ENCODE data around the gene GUCY2D.
A peak's percentile ranks its signal among the peaks of the same experiment; 100 is the strongest.

GUCY2D gene

GRCh38 chr17:7989781-7990655 is 12.4 kb upstream of the GUCY2D start:
- no peak for FAIRE-seq
- peak; percentile 25 for DNase-seq (ENCODE audit: low spot score)

GRCh38 chr17:7992516-7992915 is 9.9 kb upstream of the GUCY2D start:
- DNase-seq (ENCODE audit: low spot score): peak; percentile 73
- no peak for FAIRE-seq

- FAIRE-seq (no peak), DNase-seq (ENCODE audit: low spot score) (no peak)
These were observed 9.5 kb upstream of the GUCY2D start for GRCh38 chr17:7992924-7993323.

GRCh38 chr17:7993972-7994589 is 8.3 kb upstream of the GUCY2D start:
- FAIRE-seq (no peak), DNase-seq (ENCODE audit: low spot score) (no peak)

GRCh38 chr17:7995724-7996123 is 6.7 kb upstream of the GUCY2D start:
- DNase-seq (ENCODE audit: low spot score) (no peak), FAIRE-seq (no peak)

GRCh38 chr17:7997186-7997585 is 5.2 kb upstream of the GUCY2D start:
- FAIRE-seq: no peak
- DNase-seq (ENCODE audit: low spot score): peak; percentile 12

GRCh38 chr17:8002721-8003593 is 542 bp downstream of the GUCY2D start:
- FAIRE-seq (no peak), DNase-seq (ENCODE audit: low spot score) (no peak)

GRCh38 chr17:8003594-8004181 is 1.3 kb downstream of the GUCY2D start:
- FAIRE-seq: no peak
- no peak for DNase-seq (ENCODE audit: low spot score)

GRCh38 chr17:8004899-8005298 is 2.5 kb downstream of the GUCY2D start:
- DNase-seq (ENCODE audit: low spot score) (peak; percentile 8), FAIRE-seq (no peak)

- DNase-seq (ENCODE audit: low spot score) (no peak), FAIRE-seq (no peak)
These were observed 2.9 kb downstream of the GUCY2D start for GRCh38 chr17:8005357-8005756.

- no peak for DNase-seq (ENCODE audit: low spot score)
- FAIRE-seq: no peak
These were observed 3.7 kb downstream of the GUCY2D start for GRCh38 chr17:8005967-8006730.

GRCh38 chr17:8006836-8007680 is 4.6 kb downstream of the GUCY2D start:
- no peak for FAIRE-seq
- DNase-seq (ENCODE audit: low spot score): no peak

GRCh38 chr17:8007836-8008235 is 5.4 kb downstream of the GUCY2D start:
- DNase-seq (ENCODE audit: low spot score) (no peak), FAIRE-seq (no peak)

GRCh38 chr17:8012045-8012580 is 9.7 kb downstream of the GUCY2D start:
- no peak for FAIRE-seq
- no peak for DNase-seq (ENCODE audit: low spot score)

- DNase-seq (ENCODE audit: low spot score) (no peak), FAIRE-seq (no peak)
These were observed 10.7 kb downstream of the GUCY2D start for GRCh38 chr17:8012996-8013640.

GRCh38 chr17:8013731-8014557 is 11.5 kb downstream of the GUCY2D start:
- DNase-seq (ENCODE audit: low spot score) (no peak), FAIRE-seq (no peak)

GRCh38 chr17:8014558-8014850 is 12.1 kb downstream of the GUCY2D start:
- no peak for FAIRE-seq

GRCh38 chr17:8015236-8015956 is 13.0 kb downstream of the GUCY2D start:
- no peak for FAIRE-seq
- DNase-seq (ENCODE audit: low spot score): no peak

More at GRCh38 chr17:8014558-8014850, 12.1 kb downstream of the GUCY2D start:
- no peak for DNase-seq (ENCODE audit: low spot score)
